A549 (cell line): Measurements from ENCODE around the gene FAM53B. TPM values are rescaled to one million over a fixed set of nuclear protein-coding genes. Genes with fewer than 3 reads are reported as not detected.

Experiments
- ATAC-seq, 2 experiments: fragments of 200-7000 bp in 1 of 2; fragments of >200 bp in 1 of 2; cut with Nextera tagmentation in 1 of 2; cut with Tn5 transposase in 1 of 2; 3 replicates each; pipeline versions ENCODE4 v1.8.0 to v1.9.1; 2018 to 2020; ENCODE audit warnings: mild to moderate bottlenecking in 1 of 2, moderate library complexity in 1 of 2
- CTCF ChIA-PET: fragments of 300-600 bp; sonication (Branson Sonifier 250); formaldehyde crosslinking; extraction: SDS; loops from one replicate; lab custom pipeline; 2021; ENCODE audit warnings: antibody characterized with exemption, inconsistent platforms; lab: Yijun Ruan, JAX
- POLR2A ChIA-PET: fragments of 350-600 bp; formaldehyde crosslinking; extraction: SDS; loops from one replicate; lab custom pipeline; 2021; ENCODE audit warnings: antibody characterized with exemption, inconsistent platforms; lab: Yijun Ruan, JAX
- DNase-seq, 2 experiments: peaks; one replicate each; pipeline versions ENCODE4 v3.0.0 to v3.0.0-alpha.2; 2011 to 2016; ENCODE audit warnings: low read depth in 1 of 2, low spot score in 1 of 2
- FAIRE-seq: peaks from 2 replicates; lab custom pipeline; 2011; peaks lifted over from hg19 to GRCh38; lab: Jason Lieb, UNC
- H3K27ac ChIP-seq, 2 experiments: fragments of >200 bp; sonication (Bioruptor Twin); formaldehyde crosslinking; 3 replicates each; pipeline ENCODE4 v1.5.1; 2016 to 2017
- H3K4me1 ChIP-seq: fragments of >200 bp; sonication (Bioruptor Twin); formaldehyde crosslinking; 3 replicates; pipeline ENCODE4 v1.6.1; 2016
- H3K4me2 ChIP-seq: fragments of >200 bp; sonication (Bioruptor Twin); formaldehyde crosslinking; 3 replicates; pipeline ENCODE4 v1.6.1; 2016
- H3K4me3 ChIP-seq: fragments of >200 bp; sonication (Bioruptor Twin); formaldehyde crosslinking; 3 replicates; pipeline ENCODE4 v1.5.1; 2016
- H3K9me3 ChIP-seq: fragments of >200 bp; sonication (Bioruptor Twin); formaldehyde crosslinking; 3 replicates; pipeline ENCODE4 v1.6.1; 2016
- FOSL2 ChIP-seq, 2 experiments: fragments of 450-650 bp in 1 of 2; fragments of >200 bp in 1 of 2; sonication (Bioruptor Twin) in 1 of 2; formaldehyde crosslinking; IDR thresholded peaks; 2 replicates each; pipeline versions ENCODE4 v1.5.0 to v1.6.1; 2016 to 2020; ENCODE audit warnings: mild to moderate bottlenecking in 1 of 2, moderate library complexity in 1 of 2
- GATA3 ChIP-seq: IDR thresholded peaks from 2 replicates; pipeline ENCODE4 v1.6.1; 2012; ENCODE audit warnings: borderline replicate concordance
- HEYL ChIP-seq: fragments of 250-450 bp; sonication (Bioruptor Pico); IDR thresholded peaks from 2 replicates; pipeline ENCODE4 v1.8.0; 2021; ENCODE audit warnings: mild to moderate bottlenecking, moderate library complexity
- HMGXB4 ChIP-seq: fragments of 250-450 bp; sonication (Bioruptor Pico); IDR thresholded peaks from 2 replicates; pipeline ENCODE4 v1.5.0; 2021; ENCODE audit warnings: mild to moderate bottlenecking, moderate library complexity, borderline replicate concordance
- HOXB13 ChIP-seq: fragments of 250-450 bp; sonication (Bioruptor Pico); IDR thresholded peaks from 2 replicates; pipeline ENCODE4 v1.5.0; 2020; ENCODE audit warnings: low read depth, mild to moderate bottlenecking, moderate library complexity
- JUNB ChIP-seq: fragments of >200 bp; sonication (Bioruptor Twin); formaldehyde crosslinking; IDR thresholded peaks from 2 replicates; pipeline ENCODE4 v1.6.1; 2016
- KDM5A ChIP-seq: fragments of 200-600 bp; sonication (generic); IDR thresholded peaks from 2 replicates; pipeline ENCODE4 v1.6.1; 2016; ENCODE audit warnings: antibody characterized with exemption, mild to moderate bottlenecking
- MAZ ChIP-seq: fragments of 150-350 bp; IDR thresholded peaks from 2 replicates; pipeline ENCODE4 v1.6.1; 2014; ENCODE audit warnings: antibody characterized with exemption, low read depth, low read length, borderline replicate concordance
- MYC ChIP-seq: IDR thresholded peaks from 2 replicates; pipeline ENCODE4 v1.6.1; 2012; ENCODE audit warnings: mild to moderate bottlenecking, inconsistent platforms, low read length, improper control_type of control experiment, borderline replicate concordance
- NFE2L2 ChIP-seq: fragments of 150-350 bp; conservative IDR thresholded peaks from 2 replicates; pipeline ENCODE4 v1.6.1; 2014; ENCODE audit warnings: low read length
- NPAS2 ChIP-seq: fragments of 250-450 bp; sonication (Bioruptor Pico); IDR thresholded peaks from 2 replicates; pipeline ENCODE4 v1.8.0; 2022; ENCODE audit warnings: mild to moderate bottlenecking, moderate library complexity, borderline replicate concordance
- POLR2A ChIP-seq: IDR thresholded peaks from 2 replicates; pipeline ENCODE4 v1.6.1; 2012; ENCODE audit warnings: mild to moderate bottlenecking, low read length
- RAD21 ChIP-seq, 2 experiments: fragments of >200 bp in 1 of 2; sonication (Bioruptor Twin) in 1 of 2; formaldehyde crosslinking in 1 of 2; IDR thresholded peaks in 1 of 2; conservative IDR thresholded peaks in 1 of 2; 2 replicates in 1 of 2; 3 replicates in 1 of 2; pipeline ENCODE4 v1.6.1; 2012 to 2018; ENCODE audit warnings: inconsistent platforms in 1 of 2
- REST ChIP-seq: fragments of 200-600 bp; sonication (generic); IDR thresholded peaks from 2 replicates; pipeline ENCODE4 v1.6.1; 2016; ENCODE audit warnings: antibody characterized with exemption, mild to moderate bottlenecking, moderate library complexity
- RNF2 ChIP-seq: fragments of 200-600 bp; sonication (generic); IDR thresholded peaks from 2 replicates; pipeline ENCODE4 v1.6.1; 2016; ENCODE audit warnings: low read depth, mild to moderate bottlenecking, antibody characterized with exemption, moderate library complexity, borderline replicate concordance
- SREBF2 ChIP-seq: fragments of 450-650 bp; IDR thresholded peaks from 2 replicates; pipeline ENCODE4 v1.6.1; 2014; ENCODE audit warnings: mild to moderate bottlenecking, moderate library complexity
- ZSCAN20 ChIP-seq: fragments of 250-450 bp; sonication (Bioruptor Pico); IDR thresholded peaks from 2 replicates; pipeline ENCODE4 v1.8.0; 2022; ENCODE audit warnings: mild to moderate bottlenecking, moderate library complexity
- WGBS: methylation state at CpG from one replicate; pipeline ENCODE4 v1.1.6; 2017; ENCODE audit errors: missing lambda C conversion rate; 5-methylcytosine and 5-hydroxymethylcytosine counted together
- polyA plus RNA-seq, 4 experiments: library from polyadenylated mRNA; depleted of rRNA in 3 of 4; stranded (reverse); fragments of >200 nt; fragmentation: RNase III in 1 of 4; extraction: RNeasy Plus Mini Kit Qiagen cat#74134 plus additional on column Dnase treatment in 1 of 4; gene quantifications; 2 replicates in 3 of 4; 3 replicates in 1 of 4; pipeline ENCODE4 v1.2.3, GENCODE V29; 2011 to 2017

FAM53B gene
- polyA plus RNA-seq, 2 of the 4 experiments (the other 2 are of a cell fraction): 5.1 to 8.5 TPM

- ChIA-PET CTCF (no interaction called here), POLR2A (interaction anchor here (0.6 kb wide), 1 partner anchor 12 kb away, joined by 3 read pairs; no protein-coding TSS in a partner anchor)
- 74% methylated on average over 8 of the region's 8 CpGs for WGBS
- Histone ChIP-seq H3K4me2 (no peak overlapping the region), H3K9me3 (no peaks in the 10 kb centered on the region), H3K27ac (no peak overlapping the region), H3K4me1 (no peaks in the 10 kb centered on the region), H3K4me3 (no peak overlapping the region)
- ATAC-seq (peak; percentile 44 to 73; a peak in 4 of 6 replicates), FAIRE-seq (no peak), DNase-seq (peak; percentile 45 to 55)
- no peak for TF ChIP-seq REST
- no peak for TF ChIP-seq HMGXB4
- no peak for TF ChIP-seq ZSCAN20 (CRISPR knock-in tag)
- no peak for TF ChIP-seq HEYL (CRISPR knock-in tag)
- TF ChIP-seq HOXB13 (CRISPR knock-in tag): no peak
- no peak for TF ChIP-seq RAD21 (conservative IDR thresholded peaks at IDR 0.05 in 1 of 2, IDR thresholded peaks at IDR 0.05 in 1 of 2)
- no peak for TF ChIP-seq JUNB
- no peak for TF ChIP-seq SREBF2
- TF ChIP-seq FOSL2 (IDR thresholded peaks at IDR 0.05): no peak
- TF ChIP-seq FOSL2 (CRISPR knock-in tag; IDR thresholded peaks at IDR 0.05): no peak
- no peak for TF ChIP-seq RNF2
- no peak for TF ChIP-seq POLR2A
- no peak for TF ChIP-seq NPAS2 (CRISPR knock-in tag)
- TF ChIP-seq KDM5A: no peak
- TF ChIP-seq NFE2L2: no peak
Measured at GRCh38 chr10:124671486-124672075, 72.6 kb downstream of the FAM53B start.

GRCh38 chr10:124670849-124671248, 73.3 kb downstream of the FAM53B start:
- CTCF ChIA-PET: no interaction called here
- H3K27ac ChIP-seq: no peak overlapping the region
- H3K4me2 ChIP-seq: no peak overlapping the region
- H3K4me3 ChIP-seq: no peak overlapping the region
- 96% methylated on average over 13 of the region's 13 CpGs for WGBS
- TF ChIP-seq GATA3: no peak
- TF ChIP-seq MAZ: no peak
- no peak for TF ChIP-seq MYC
- H3K9me3 ChIP-seq: no peaks in the 10 kb centered on the region
- H3K4me1 ChIP-seq: peaks cover 5% of the 10 kb centered on the region; the same call in 2 of the 3 replicates
- DNase-seq (no peak), ATAC-seq (no peak), FAIRE-seq (no peak)
- POLR2A ChIA-PET: no interaction called here
